ENCODE results near the gene CADM3. TPM values are rescaled to one million over a fixed set of nuclear protein-coding genes. Genes with fewer than 3 reads are reported as not detected.
A peak's percentile ranks its signal among the peaks of the same experiment; 100 is the strongest.

CADM3 gene
- total and polyA plus RNA-seq, 2 experiments from 2014 or later = 2.0 to 4.4 TPM

DNA sequence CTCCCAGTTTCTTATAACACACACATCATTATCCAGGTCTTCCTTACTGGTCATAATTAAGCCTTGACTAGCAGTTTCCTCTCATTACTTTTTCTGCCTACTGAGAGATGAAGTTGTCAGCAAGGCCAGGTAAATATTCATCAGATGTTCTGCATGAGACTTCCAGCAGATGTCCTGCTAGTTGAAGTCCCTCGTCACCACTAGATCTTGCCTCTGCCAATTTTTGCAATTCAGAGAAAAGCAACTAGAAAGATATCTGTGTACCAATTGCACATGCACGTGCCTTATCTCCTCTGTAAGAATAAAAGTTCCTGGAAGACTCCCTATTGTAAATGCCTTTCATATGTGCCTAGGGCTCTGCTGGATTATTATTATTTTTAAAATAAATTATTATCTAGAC is 51.6 kb downstream of the CADM3 start (continued):
- TF ChIP-seq, protein P1, sequence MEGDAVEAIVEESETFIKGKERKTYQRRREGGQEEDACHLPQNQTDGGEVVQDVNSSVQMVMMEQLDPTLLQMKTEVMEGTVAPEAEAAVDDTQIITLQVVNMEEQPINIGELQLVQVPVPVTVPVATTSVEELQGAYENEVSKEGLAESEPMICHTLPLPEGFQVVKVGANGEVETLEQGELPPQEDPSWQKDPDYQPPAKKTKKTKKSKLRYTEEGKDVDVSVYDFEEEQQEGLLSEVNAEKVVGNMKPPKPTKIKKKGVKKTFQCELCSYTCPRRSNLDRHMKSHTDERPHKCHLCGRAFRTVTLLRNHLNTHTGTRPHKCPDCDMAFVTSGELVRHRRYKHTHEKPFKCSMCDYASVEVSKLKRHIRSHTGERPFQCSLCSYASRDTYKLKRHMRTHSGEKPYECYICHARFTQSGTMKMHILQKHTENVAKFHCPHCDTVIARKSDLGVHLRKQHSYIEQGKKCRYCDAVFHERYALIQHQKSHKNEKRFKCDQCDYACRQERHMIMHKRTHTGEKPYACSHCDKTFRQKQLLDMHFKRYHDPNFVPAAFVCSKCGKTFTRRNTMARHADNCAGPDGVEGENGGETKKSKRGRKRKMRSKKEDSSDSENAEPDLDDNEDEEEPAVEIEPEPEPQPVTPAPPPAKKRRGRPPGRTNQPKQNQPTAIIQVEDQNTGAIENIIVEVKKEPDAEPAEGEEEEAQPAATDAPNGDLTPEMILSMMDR (conservative IDR thresholded peaks at IDR 0.05; ENCODE audit: low read depth in 2 of 2) = no peak
- TF ChIP-seq JUNB (IDR thresholded peaks at IDR 0.05; ENCODE audit: unreplicated experiment) (no peak), STAT1 (IDR thresholded peaks at IDR 0.05; ENCODE audit: unreplicated experiment) (no peak), EZH2 (IDR thresholded peaks at IDR 0.05; ENCODE audit: low read depth, unreplicated experiment) (no peak), EZH2phosphoT487 (IDR thresholded peaks at IDR 0.05; ENCODE audit: unreplicated experiment) (no peak), ZNF331 (CRISPR knock-in tag; IDR thresholded peaks at IDR 0.05; ENCODE audit: low read depth) (no peak)
- TF ChIP-seq, protein P2, sequence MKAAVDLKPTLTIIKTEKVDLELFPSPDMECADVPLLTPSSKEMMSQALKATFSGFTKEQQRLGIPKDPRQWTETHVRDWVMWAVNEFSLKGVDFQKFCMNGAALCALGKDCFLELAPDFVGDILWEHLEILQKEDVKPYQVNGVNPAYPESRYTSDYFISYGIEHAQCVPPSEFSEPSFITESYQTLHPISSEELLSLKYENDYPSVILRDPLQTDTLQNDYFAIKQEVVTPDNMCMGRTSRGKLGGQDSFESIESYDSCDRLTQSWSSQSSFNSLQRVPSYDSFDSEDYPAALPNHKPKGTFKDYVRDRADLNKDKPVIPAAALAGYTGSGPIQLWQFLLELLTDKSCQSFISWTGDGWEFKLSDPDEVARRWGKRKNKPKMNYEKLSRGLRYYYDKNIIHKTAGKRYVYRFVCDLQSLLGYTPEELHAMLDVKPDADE (IDR thresholded peaks at IDR 0.05) = no peak

DNA sequence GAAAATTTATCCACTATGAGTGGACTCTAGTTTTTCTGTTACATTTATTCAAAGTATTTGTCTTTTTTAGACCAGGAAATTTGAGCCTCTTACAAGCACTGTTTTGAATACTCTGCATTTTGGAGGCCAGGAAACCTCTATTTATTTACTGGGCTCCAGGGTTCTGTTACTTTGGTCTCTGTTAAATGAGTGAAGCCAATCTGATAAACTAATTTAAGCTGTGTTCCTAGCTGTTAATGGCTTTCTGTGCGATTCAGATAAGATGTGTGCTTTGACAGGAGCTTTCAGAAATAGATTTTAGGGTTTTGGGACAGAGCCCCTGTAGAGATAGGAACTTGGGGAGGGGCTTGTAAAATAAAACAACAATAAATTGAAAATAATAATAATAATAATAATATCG is 57.1 kb downstream of the CADM3 start:
- no peaks in the 10 kb centered on the region for H3K4me1 ChIP-seq (ENCODE audit: insufficient read depth)
- no peaks in the 10 kb centered on the region for H4K20me1 ChIP-seq (replicated peaks; ENCODE audit: insufficient read depth)
- H3K4me1 Mint-ChIP-seq = peaks cover 3% of the 10 kb centered on the region; the same call in 1 of the 3 replicates
- H3K27ac ChIP-seq (ENCODE audit: low read depth) = no peak overlapping the region
- no peaks in the 10 kb centered on the region for H3K36me3 Mint-ChIP-seq (ENCODE audit: low read depth)
- no peaks in the 10 kb centered on the region for H3K27me3 ChIP-seq (ENCODE audit: insufficient read depth)
- no peak overlapping the region for H3K4me3 ChIP-seq
- no peaks in the 10 kb centered on the region for H3K36me3 ChIP-seq (ENCODE audit: insufficient read depth)
- H3K9me3 Mint-ChIP-seq = no peaks in the 10 kb centered on the region
- H3K4me2 ChIP-seq = no peak overlapping the region
- H3K79me2 ChIP-seq (replicated peaks; ENCODE audit: insufficient read depth) = no peaks in the 10 kb centered on the region
- DNase-seq (ENCODE audit: low spot score) (no peak), ATAC-seq (no peak)
- no peaks in the 10 kb centered on the region for H3F3A ChIP-seq (replicated peaks; ENCODE audit: low read depth)
- H2AFZ ChIP-seq = no peak overlapping the region
- H3K9me2 ChIP-seq (ENCODE audit: insufficient read depth) = no peaks in the 10 kb centered on the region
- H3K27ac Mint-ChIP-seq = no peak overlapping the region
- H3K4me3 Mint-ChIP-seq = no peak overlapping the region
- no peak for TF ChIP-seq ZNF331 (CRISPR knock-in tag; IDR thresholded peaks at IDR 0.05; ENCODE audit: low read depth)
- TF ChIP-seq STAT1 (IDR thresholded peaks at IDR 0.05; ENCODE audit: unreplicated experiment) = no peak
- H3K27me3 Mint-ChIP-seq (ENCODE audit: insufficient read depth, low read depth, poor library complexity) = no peaks in the 10 kb centered on the region

DNA sequence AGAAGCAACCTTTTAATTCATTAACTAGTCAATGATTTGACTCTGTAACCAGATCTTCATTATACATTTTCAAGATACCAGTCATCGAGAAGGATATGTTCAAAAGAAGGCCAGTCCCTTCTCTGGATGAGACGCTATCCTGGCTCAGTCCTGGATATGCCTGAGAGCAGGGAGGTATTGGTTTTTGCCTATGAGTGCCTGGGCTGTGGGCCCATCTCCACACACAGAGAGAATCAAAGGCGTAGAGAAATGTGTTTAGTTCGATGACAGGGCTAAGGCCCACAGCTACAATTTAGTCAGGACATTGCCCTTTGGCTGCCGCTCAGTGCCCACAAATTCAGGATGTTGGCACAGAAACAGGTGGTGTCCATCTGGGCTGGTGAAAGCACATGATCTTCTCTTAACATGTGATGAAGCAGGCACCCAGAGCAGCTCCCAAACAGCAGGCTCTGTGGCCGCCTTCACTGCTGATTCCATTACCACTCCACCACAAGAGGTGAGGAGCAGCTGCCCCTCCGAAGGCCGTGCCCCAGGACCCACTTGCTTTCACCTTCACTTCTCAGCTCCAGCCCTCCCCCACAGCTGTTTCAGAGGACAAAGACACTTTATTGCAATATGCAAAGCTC is 58.0 kb downstream of the CADM3 start:
- H3K4me2 ChIP-seq = no peak overlapping the region
- Mint-ChIP-seq H3K27me3 (ENCODE audit: insufficient read depth, low read depth, poor library complexity) (no peaks in the 10 kb centered on the region), H3K4me3 (no peak overlapping the region), H3K36me3 (ENCODE audit: low read depth) (no peaks in the 10 kb centered on the region), H3K4me1 (peaks cover 3% of the 10 kb centered on the region; the same call in 1 of the 3 replicates), H3K27ac (no peak overlapping the region), H3K9me3 (no peaks in the 10 kb centered on the region)
- H3K79me2 ChIP-seq (replicated peaks; ENCODE audit: insufficient read depth) = no peaks in the 10 kb centered on the region
- ATAC-seq (no peak), DNase-seq (ENCODE audit: low spot score) (no peak)
- H4K20me1 ChIP-seq (replicated peaks; ENCODE audit: insufficient read depth) = no peaks in the 10 kb centered on the region
- H3K9me2 ChIP-seq (ENCODE audit: insufficient read depth) = no peaks in the 10 kb centered on the region
- no peaks in the 10 kb centered on the region for H3K4me1 ChIP-seq (ENCODE audit: insufficient read depth)
- no peak overlapping the region for H3K27ac ChIP-seq (ENCODE audit: low read depth)
- no peaks in the 10 kb centered on the region for H3K36me3 ChIP-seq (ENCODE audit: insufficient read depth)
- no peak overlapping the region for H3K4me3 ChIP-seq
- H3K27me3 ChIP-seq (ENCODE audit: insufficient read depth) = no peaks in the 10 kb centered on the region
- 0 out of 2 replicates have a peak overlapping the region, but pooled peaks have one; percentile 69 for H2AFZ ChIP-seq
- H3F3A ChIP-seq (replicated peaks; ENCODE audit: low read depth) = no peaks in the 10 kb centered on the region
- TF ChIP-seq CREB1 (CRISPR knock-in tag; IDR thresholded peaks at IDR 0.05; ENCODE audit: low read depth) (no peak), NANOG (IDR thresholded peaks at IDR 0.05; ENCODE audit: borderline replicate concordance) (no peak), EZH2 (IDR thresholded peaks at IDR 0.05; ENCODE audit: low read depth, unreplicated experiment) (no peak), ZNF114 (CRISPR knock-in tag; IDR thresholded peaks at IDR 0.05) (no peak), POLR2AphosphoS5 (IDR thresholded peaks at IDR 0.05; ENCODE audit: low read depth) (no peak), ZNF331 (CRISPR knock-in tag; IDR thresholded peaks at IDR 0.05; ENCODE audit: low read depth) (no peak), STAT1 (IDR thresholded peaks at IDR 0.05; ENCODE audit: unreplicated experiment) (no peak), JUNB (IDR thresholded peaks at IDR 0.05; ENCODE audit: unreplicated experiment) (no peak), EZH2phosphoT487 (IDR thresholded peaks at IDR 0.05; ENCODE audit: unreplicated experiment) (no peak)
- TF ChIP-seq, protein P1 (conservative IDR thresholded peaks at IDR 0.05; ENCODE audit: low read depth in 2 of 2) = no peak
- TF ChIP-seq, protein P2 (IDR thresholded peaks at IDR 0.05) = no peak
